GM21786 (cell line): Measurements from ENCODE around the gene CDK13.

ENCODE experiments used
- ATAC-seq: cut with Tn5 transposase; IDR thresholded peaks from one replicate; pipeline ENCODE4 v1.9.1; 2021; ENCODE audit not compliant: unreplicated experiment

Gene CDK13

GRCh38 chr7:40008223-40008815, 58.3 kb downstream of the CDK13 start:
- no peak for ATAC-seq

DNA sequence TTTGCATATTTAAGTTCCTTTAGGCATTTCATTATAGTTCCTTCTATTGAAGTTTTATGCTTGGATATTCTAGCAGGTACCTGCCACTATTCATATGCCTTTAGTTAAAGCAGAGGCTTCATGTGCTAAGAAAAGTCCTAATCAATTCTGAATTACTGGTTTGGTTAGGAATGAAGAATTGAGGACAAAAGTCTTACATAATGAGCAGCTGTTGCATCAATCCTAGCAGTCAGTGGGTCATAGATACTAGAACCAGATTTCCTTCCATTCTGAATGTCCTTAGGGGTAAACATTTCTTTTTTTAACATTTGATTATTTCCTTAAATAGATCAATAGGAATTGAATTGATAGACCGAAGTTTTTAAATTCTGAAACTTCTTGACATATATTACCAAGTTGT, 59.2 kb downstream of the CDK13 start:
- no peak for ATAC-seq

DNA sequence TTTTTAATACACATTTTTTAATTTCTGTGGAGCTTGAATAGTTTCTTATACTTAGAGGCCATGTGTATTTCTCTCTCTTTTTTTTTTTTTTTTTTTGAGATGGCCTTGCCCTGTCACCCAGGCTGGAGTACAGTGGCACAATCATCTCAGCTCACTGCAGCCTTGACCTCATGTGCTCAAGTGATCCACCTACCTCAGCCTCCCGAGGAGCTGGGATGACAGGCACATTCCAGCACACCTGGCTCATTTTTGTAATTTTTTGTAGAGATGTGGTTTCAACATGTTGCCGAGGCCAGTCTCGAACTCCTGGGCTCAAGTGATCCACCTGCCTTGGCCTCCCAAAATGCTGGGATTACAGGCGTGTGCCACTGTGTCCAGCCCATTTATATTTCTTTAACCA, 64.3 kb downstream of the CDK13 start:
- no peak for ATAC-seq

DNA sequence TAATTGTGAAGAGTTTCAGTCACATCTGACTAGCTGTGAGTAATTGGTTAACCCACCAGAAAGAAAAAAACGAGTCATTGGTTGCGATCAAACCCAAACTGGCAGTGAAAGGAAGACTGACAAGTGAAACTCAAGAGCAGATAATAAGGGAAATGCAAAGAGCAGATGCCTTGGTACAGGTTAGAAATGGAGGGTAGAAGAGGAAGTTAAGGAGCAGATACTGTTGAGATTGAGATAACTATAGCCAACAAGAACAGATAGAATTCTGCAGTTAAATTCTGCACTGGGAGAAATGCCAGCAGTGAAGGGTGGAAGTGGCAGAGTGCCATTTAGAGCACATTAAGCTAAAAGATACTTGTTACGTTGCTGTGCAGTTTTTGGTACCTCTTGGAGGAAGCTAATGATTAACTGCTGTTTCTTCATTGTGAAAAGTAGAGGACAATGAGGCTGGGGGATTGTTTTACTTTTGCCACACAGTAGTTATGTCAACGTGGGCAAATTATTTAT, 65.8 kb downstream of the CDK13 start:
- ATAC-seq = peak; percentile 93

- no peak for ATAC-seq
Observed at GRCh38 chr7:40019558-40019957, 69.5 kb downstream of the CDK13 start.

DNA sequence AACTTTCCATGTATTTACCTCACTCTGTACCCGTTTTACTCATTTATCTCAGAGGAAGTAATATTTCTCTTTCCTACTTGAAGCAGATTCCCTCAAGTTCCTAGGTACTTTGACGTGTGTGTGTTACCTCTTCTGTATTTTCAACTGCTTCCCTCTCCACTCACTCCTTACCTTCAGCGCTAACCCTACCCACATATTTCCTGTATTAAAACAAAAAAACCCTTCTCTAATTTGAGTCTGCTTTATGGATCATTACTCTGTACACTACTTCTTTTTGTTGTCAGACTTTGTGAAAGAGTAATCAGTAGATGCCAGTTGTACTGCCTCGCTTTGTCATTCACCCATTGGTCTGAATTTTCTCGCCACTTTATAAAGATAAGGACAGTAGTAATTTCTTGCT, 74.0 kb downstream of the CDK13 start:
- no peak for ATAC-seq

GRCh38 chr7:40024841-40025240, 74.8 kb downstream of the CDK13 start:
- ATAC-seq = no peak

DNA sequence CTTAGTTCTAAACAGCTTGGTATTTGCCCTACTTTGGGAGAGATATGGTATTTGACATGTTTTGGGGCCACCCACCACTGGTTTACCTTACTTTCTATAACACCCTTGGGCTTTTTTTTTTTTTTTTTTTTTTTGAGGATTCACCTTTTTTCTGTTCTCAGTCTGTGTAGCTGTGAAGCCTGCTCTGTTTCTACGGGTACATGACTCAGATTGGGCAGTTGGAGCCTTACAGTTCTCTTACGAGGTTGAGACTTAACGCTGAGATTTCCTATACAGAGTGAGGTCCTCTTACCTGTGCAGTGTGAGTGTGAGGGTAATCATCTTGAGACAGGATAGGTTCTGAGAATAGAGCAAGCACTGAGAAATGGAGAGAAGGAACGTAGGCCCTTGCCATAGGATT, 77.5 kb downstream of the CDK13 start:
- ATAC-seq = no peak

DNA sequence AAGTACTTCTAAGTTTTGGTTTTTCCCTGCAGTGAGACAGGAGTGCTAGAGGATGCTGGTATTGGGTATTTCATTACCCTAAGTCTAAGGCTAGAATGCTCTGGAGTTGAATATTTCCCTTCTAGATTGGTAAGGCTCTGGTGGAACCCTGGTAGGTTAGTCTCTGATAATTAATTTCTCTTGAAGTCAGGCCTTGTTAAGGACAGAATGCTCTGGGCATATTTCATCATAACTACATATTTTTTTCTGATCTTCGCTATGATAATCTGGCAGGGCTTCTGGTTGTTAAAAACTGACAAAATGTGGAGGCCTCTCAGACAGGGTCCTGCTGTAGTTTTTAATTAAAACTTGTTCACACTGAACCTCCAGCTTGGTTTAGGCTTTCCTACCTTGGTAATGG, 83.8 kb downstream of the CDK13 start:
- ATAC-seq = no peak

- no peak for ATAC-seq
Observed at GRCh38 chr7:40041456-40041855, 91.4 kb downstream of the CDK13 start.

GRCh38 chr7:40043164-40043563, 93.1 kb downstream of the CDK13 start:
- no peak for ATAC-seq

GRCh38 chr7:40047661-40048060, 97.6 kb downstream of the CDK13 start:
- ATAC-seq = no peak

DNA sequence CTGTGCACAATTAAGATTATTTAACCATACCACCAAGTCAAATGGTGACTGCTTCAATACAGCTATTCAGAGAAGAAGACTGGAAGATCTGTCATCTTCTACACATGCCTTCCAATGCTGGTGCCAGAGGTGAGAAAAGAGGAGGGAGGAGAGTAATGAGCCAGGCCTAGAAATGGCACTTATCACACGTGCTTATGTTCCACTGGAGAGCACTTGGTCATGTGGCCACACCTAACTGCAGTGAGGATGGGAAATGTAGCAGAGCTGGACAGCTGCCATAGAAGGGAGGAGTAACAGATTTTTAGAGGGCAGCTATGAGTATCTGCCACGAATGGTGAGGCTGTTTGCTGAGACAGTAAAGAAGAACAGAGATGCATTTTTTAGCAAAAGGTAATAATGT, 107.2 kb downstream of the CDK13 start:
- ATAC-seq = no peak

GRCh38 chr7:40058026-40058425, 108.0 kb downstream of the CDK13 start:
- ATAC-seq = no peak

DNA sequence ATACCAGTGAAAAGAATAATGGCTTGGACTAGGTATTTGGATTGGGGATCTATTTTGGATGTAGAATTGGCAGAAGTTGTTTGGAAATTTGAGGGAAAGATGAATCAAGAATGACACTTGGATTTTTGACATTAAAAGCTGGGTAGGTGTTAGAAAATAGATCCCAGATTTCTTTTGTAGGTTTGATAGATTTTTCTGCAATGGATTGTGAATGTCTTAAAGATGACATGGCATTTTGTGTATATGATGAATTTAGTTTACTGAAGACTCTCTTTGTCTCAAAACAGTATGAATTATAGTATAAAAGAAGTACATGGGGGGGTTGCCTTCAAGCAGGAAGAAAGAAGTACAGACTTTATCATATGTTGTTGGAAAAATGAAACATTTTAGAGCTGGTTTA, 108.6 kb downstream of the CDK13 start:
- ATAC-seq = no peak

DNA sequence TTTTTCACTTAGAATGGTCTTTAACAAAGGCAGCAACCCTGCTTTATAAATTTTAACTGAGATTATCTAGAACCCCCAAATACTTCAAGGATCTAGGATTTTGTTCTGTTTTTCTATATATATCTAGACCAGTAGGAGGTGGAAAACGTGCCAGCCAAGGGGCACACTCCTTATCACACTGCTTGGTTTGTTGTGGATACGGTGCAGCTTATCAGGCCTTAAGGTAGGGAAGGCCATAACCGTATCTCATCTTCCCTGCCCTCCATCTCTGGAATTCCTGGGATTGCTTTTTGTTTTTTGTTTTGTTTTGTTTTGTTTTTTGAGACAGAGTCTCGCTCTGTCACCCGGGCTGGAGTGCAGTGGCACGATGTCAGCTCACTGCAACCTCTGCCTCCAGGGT, 109.0 kb downstream of the CDK13 start:
- ATAC-seq = no peak

GRCh38 chr7:40072268-40072667, 122.2 kb downstream of the CDK13 start:
- ATAC-seq = no peak

DNA sequence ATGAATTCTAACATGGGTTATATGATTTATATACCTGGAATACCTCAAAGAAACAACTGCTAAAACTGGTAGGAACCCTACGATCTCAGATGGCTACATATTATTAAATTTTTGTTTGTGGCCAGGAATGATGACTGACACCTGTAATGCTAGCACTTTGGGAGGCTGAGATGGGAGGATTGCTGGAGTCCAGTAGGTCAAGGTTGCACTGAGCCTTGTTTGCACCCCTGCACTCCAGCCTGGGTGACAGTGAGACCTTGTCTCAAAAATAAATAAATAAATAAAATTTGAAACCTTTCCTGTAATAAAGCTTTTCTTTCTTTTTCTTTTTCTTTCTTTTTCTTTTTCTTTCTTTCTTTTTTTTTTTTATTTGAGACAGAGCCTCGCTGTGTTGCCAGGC, 123.2 kb downstream of the CDK13 start:
- ATAC-seq = no peak

DNA sequence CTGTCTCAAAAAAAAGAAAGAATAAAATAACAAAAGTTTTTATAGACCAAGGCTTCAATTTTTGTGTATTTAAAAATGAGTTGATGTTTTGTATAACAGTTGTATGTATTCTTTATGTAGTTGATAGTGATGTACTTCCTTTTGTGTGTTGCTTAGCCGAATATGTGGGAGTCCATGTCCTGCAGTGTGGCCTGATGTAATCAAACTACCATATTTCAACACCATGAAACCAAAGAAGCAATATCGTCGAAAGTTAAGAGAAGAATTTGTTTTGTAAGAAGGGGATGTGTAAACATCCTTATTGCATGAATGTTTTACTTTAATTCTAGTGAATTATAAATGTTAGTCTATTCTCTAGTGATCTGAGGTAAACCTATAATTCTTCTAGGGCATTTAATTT, 127.8 kb downstream of the CDK13 start:
- no peak for ATAC-seq

DNA sequence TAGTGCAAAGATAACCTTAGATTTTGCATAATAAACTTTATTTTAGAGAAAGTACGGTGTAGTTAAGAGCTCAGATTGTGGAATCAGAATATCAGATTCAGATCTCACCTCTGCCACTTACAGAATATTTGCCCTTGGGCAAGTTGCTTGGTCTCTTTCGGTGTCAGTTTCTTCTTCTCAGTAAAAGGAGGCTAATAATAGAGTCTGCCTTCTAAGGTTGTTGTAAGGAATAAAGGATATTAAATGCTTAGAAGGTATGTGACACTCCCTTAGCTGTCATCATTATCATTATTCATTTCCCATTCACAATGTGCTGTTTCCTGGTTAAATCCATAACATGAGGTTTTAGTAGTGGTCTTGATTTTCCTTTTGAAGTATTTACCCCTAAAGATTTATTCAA, 142.1 kb downstream of the CDK13 start:
- no peak for ATAC-seq

- ATAC-seq = no peak
Observed at GRCh38 chr7:40093631-40094350, 143.7 kb downstream of the CDK13 start.

- ATAC-seq = no peak
Observed at GRCh38 chr7:40095230-40095629, 145.2 kb downstream of the CDK13 start.
